H9 (cell line): ENCODE data around the gene BCAS1. TPM values are rescaled to one million over a fixed set of nuclear protein-coding genes. Genes with fewer than 3 reads are reported as not detected.

Source experiments
- DNase-seq: peaks from one replicate; pipeline ENCODE4 v3.0.0-alpha.2; 2017
- H2AFZ ChIP-seq: one replicate; pipeline ENCODE4 v1.6.1; 2013; ENCODE audit warnings: mild to moderate bottlenecking, low read length, control low read depth, moderate library complexity
- H2AK5ac ChIP-seq: 2 replicates; pipeline ENCODE4 v1.6.1; 2013; ENCODE audit warnings: low read length, control low read depth, mixed read lengths; ENCODE audit not compliant: insufficient read length
- H2BK120ac ChIP-seq: one replicate; pipeline ENCODE4 v1.6.1; 2013; ENCODE audit warnings: low read depth, mild to moderate bottlenecking, low read length, control low read depth, inconsistent platforms; ENCODE audit not compliant: poor library complexity, severe bottlenecking
- H2BK12ac ChIP-seq: 2 replicates; pipeline ENCODE4 v1.6.1; 2013; ENCODE audit warnings: low read length, control low read depth, mixed read lengths, low read depth; ENCODE audit not compliant: insufficient read length
- H2BK15ac ChIP-seq: 2 replicates; pipeline ENCODE4 v1.6.1; 2013; ENCODE audit warnings: low read depth, low read length, control low read depth
- H2BK20ac ChIP-seq: one replicate; pipeline ENCODE4 v1.6.1; 2013; ENCODE audit warnings: low read depth, mild to moderate bottlenecking, low read length, control low read depth, inconsistent platforms; ENCODE audit not compliant: poor library complexity, severe bottlenecking
- H2BK5ac ChIP-seq: 2 replicates; pipeline ENCODE4 v1.6.1; 2013; ENCODE audit warnings: low read length, control low read depth, mixed read lengths; ENCODE audit not compliant: insufficient read length
- H3K14ac ChIP-seq: 2 replicates; pipeline ENCODE4 v1.6.1; 2013; ENCODE audit warnings: low read length, control low read depth; ENCODE audit not compliant: insufficient read depth
- H3K18ac ChIP-seq: 2 replicates; pipeline ENCODE4 v1.6.1; 2013; ENCODE audit warnings: low read depth, mild to moderate bottlenecking, mixed read lengths, low read length, control low read depth; ENCODE audit not compliant: insufficient read length
- H3K23ac ChIP-seq: 2 replicates; pipeline ENCODE4 v1.6.1; 2013; ENCODE audit warnings: low read length, control low read depth, mixed read lengths, low read depth; ENCODE audit not compliant: insufficient read length
- H3K23me2 ChIP-seq: 2 replicates; pipeline ENCODE4 v1.6.1; 2013; ENCODE audit warnings: low read depth, mild to moderate bottlenecking, mixed read lengths, low read length, control low read depth; ENCODE audit not compliant: insufficient read length, poor library complexity, severe bottlenecking
- H3K27ac ChIP-seq: 2 replicates; pipeline ENCODE4 v1.5.1; 2013; ENCODE audit warnings: low read length, control low read depth, mixed read lengths, low read depth; ENCODE audit not compliant: insufficient read length
- H3K27me3 ChIP-seq: 2 replicates; pipeline ENCODE4 v1.6.1; 2013; ENCODE audit warnings: low read length, control low read depth, inconsistent platforms; ENCODE audit not compliant: insufficient read depth
- H3K4ac ChIP-seq: 2 replicates; pipeline ENCODE4 v1.6.1; 2013; ENCODE audit warnings: low read depth, mild to moderate bottlenecking, control low read depth, inconsistent platforms, low read length, moderate library complexity
- H3K4me1 ChIP-seq: 2 replicates; pipeline ENCODE4 v1.6.1; 2013; ENCODE audit warnings: low read length, control low read depth, inconsistent platforms; ENCODE audit not compliant: insufficient read depth
- H3K4me2 ChIP-seq: 2 replicates; pipeline ENCODE4 v1.6.1; 2013; ENCODE audit warnings: low read length, control low read depth, mixed read lengths; ENCODE audit not compliant: insufficient read length, insufficient read depth
- H3K56ac ChIP-seq: 2 replicates; pipeline ENCODE4 v1.6.1; 2013; ENCODE audit warnings: low read depth, mild to moderate bottlenecking, mixed read lengths, low read length, control low read depth; ENCODE audit not compliant: insufficient read length
- H3K79me1 ChIP-seq: 2 replicates; pipeline ENCODE4 v1.6.1; 2013; ENCODE audit warnings: low read depth, mild to moderate bottlenecking, moderate library complexity, low read length, control low read depth, inconsistent platforms; ENCODE audit not compliant: insufficient read depth, poor library complexity, severe bottlenecking
- H3K79me2 ChIP-seq: 2 replicates; pipeline ENCODE4 v1.6.1; 2013; ENCODE audit warnings: low read length, control low read depth, inconsistent platforms; ENCODE audit not compliant: insufficient read depth
- H3K9ac ChIP-seq: 2 replicates; pipeline ENCODE4 v1.6.1; 2013; ENCODE audit warnings: low read length, control low read depth, mixed read lengths; ENCODE audit not compliant: insufficient read length; ENCODE audit errors: extremely low read depth
- H3K9me3 ChIP-seq: one replicate; pipeline ENCODE4 v1.6.1; 2013; ENCODE audit warnings: low read depth, low read length, inconsistent platforms; ENCODE audit not compliant: control insufficient read depth
- H3T11ph ChIP-seq: one replicate; pipeline ENCODE4 v1.6.1; 2013; ENCODE audit warnings: mild to moderate bottlenecking, low read length, control low read depth, inconsistent platforms
- H4K20me1 ChIP-seq: one replicate; pipeline ENCODE4 v1.6.1; 2013; ENCODE audit not compliant: control insufficient read depth, insufficient read length, insufficient read depth
- H4K5ac ChIP-seq: 2 replicates; pipeline ENCODE4 v1.6.1; 2013; ENCODE audit warnings: low read depth, mild to moderate bottlenecking, mixed read lengths, low read length, control low read depth; ENCODE audit not compliant: insufficient read length
- H4K8ac ChIP-seq: replicated peaks from 2 replicates; pipeline ENCODE4 v1.6.1; 2013; ENCODE audit warnings: low read length, control low read depth, mixed read lengths, low read depth; ENCODE audit not compliant: insufficient read length
- H4K91ac ChIP-seq: 2 replicates; pipeline ENCODE4 v1.6.1; 2013; ENCODE audit warnings: low read depth, mild to moderate bottlenecking, moderate library complexity, mixed read lengths, low read length, control low read depth; ENCODE audit not compliant: insufficient read length
- H3K27ac Mint-ChIP-seq, 3 experiments: 2 replicates in 2 of 3; 3 replicates in 1 of 3; pipeline ENCODE4 v1.8.0; 2020 to 2021; ENCODE audit warnings: mixed read lengths in 3 of 3, mild to moderate bottlenecking in 1 of 3, moderate library complexity in 1 of 3
- H3K27me3 Mint-ChIP-seq: 2 replicates; pipeline ENCODE4 v1.8.0; 2021; ENCODE audit warnings: low read depth, mild to moderate bottlenecking, moderate library complexity, mixed read lengths
- H3K36me3 Mint-ChIP-seq, 3 experiments: 2 replicates in 2 of 3; 3 replicates in 1 of 3; pipeline ENCODE4 v1.8.0; 2020 to 2021; ENCODE audit warnings: low read depth in 3 of 3, mixed read lengths in 3 of 3; ENCODE audit not compliant: insufficient read depth in 1 of 3
- H3K4me1 Mint-ChIP-seq, 2 experiments: 2 replicates each; pipeline ENCODE4 v1.8.0; 2020; ENCODE audit warnings: mixed read lengths in 2 of 2
- H3K4me3 Mint-ChIP-seq, 2 experiments: 2 replicates in 1 of 2; 3 replicates in 1 of 2; pipeline ENCODE4 v1.8.0; 2020 to 2021; ENCODE audit warnings: mild to moderate bottlenecking in 2 of 2, mixed read lengths in 2 of 2, moderate library complexity in 1 of 2
- H3K9me3 Mint-ChIP-seq, 2 experiments: 2 replicates in 1 of 2; 3 replicates in 1 of 2; pipeline ENCODE4 v1.8.0; 2020; ENCODE audit warnings: mild to moderate bottlenecking in 2 of 2, mixed read lengths in 2 of 2, moderate library complexity in 1 of 2
- WGBS: extraction: QIAGEN DNeasy Blood & Tissue Kit; methylation state at CpG from one replicate; pipeline ENCODE4 v1.1.7; 2013; ENCODE audit warnings: missing lambda C conversion rate, low lambda C conversion rate, mixed read lengths; ENCODE audit not compliant: insufficient read length; ENCODE audit errors: extremely low coverage; 5-methylcytosine and 5-hydroxymethylcytosine counted together
- total RNA-seq: library from RNA; stranded (reverse); gene quantifications from 2 replicates; pipeline ENCODE4 v1.2.1, GENCODE V29; 2021
- TF ChIP-seq, protein P1 (sequence below): fragments of 200-600 bp; sonication (generic); conservative IDR thresholded peaks from 3 replicates; pipeline ENCODE4 v1.8.0; 2021; ENCODE audit warnings: antibody characterized with exemption, mild to moderate bottlenecking

Gene BCAS1
- total RNA-seq, 1 experiment from 2014 or later: 0.15 TPM

- no peak overlapping the region for H3K27ac ChIP-seq
- peak overlapping the region; percentile 50 for H3K4me2 ChIP-seq
- no peak overlapping the region for H2BK5ac ChIP-seq
- no peak overlapping the region for H2BK15ac ChIP-seq
- H2BK12ac ChIP-seq: no peak overlapping the region
- H4K8ac ChIP-seq: no peak overlapping the region
- Mint-ChIP-seq H3K36me3 (no peaks in the 10 kb centered on the region; a peak in 1 of 7 replicates), H3K27me3 (no peaks in the 10 kb centered on the region), H3K4me3 (peak overlapping the region; percentile 51 to 70), H3K27ac (peak overlapping the region in 2 of 3 experiments; percentile 81 to 92; a peak in 3 of 7 replicates), H3K4me1 (peaks cover 64 to 73% of the 10 kb centered on the region in 2 experiments), H3K9me3 (no peaks in the 10 kb centered on the region; a peak in 2 of 5 replicates)
- TF ChIP-seq, protein P1, sequence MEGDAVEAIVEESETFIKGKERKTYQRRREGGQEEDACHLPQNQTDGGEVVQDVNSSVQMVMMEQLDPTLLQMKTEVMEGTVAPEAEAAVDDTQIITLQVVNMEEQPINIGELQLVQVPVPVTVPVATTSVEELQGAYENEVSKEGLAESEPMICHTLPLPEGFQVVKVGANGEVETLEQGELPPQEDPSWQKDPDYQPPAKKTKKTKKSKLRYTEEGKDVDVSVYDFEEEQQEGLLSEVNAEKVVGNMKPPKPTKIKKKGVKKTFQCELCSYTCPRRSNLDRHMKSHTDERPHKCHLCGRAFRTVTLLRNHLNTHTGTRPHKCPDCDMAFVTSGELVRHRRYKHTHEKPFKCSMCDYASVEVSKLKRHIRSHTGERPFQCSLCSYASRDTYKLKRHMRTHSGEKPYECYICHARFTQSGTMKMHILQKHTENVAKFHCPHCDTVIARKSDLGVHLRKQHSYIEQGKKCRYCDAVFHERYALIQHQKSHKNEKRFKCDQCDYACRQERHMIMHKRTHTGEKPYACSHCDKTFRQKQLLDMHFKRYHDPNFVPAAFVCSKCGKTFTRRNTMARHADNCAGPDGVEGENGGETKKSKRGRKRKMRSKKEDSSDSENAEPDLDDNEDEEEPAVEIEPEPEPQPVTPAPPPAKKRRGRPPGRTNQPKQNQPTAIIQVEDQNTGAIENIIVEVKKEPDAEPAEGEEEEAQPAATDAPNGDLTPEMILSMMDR: no peak
- no peaks in the 10 kb centered on the region for H4K20me1 ChIP-seq
- H2BK20ac ChIP-seq: no peak overlapping the region
- H3K4ac ChIP-seq: no peak overlapping the region
- H3K23me2 ChIP-seq: no peaks in the 10 kb centered on the region
- H4K5ac ChIP-seq: no peak overlapping the region
- H4K91ac ChIP-seq: no peak overlapping the region
- no peak overlapping the region; the same call in 1 of the 2 replicates for H3K14ac ChIP-seq
- no peaks in the 10 kb centered on the region for H3K9me3 ChIP-seq
- peak overlapping the region; percentile 49 for H3K9ac ChIP-seq
- no CpG with 5 or more reads among the region's 11 CpGs for WGBS
- H3T11ph ChIP-seq: no peak overlapping the region
- H3K27me3 ChIP-seq: no peaks in the 10 kb centered on the region
- no peak overlapping the region for H3K56ac ChIP-seq
- H2BK120ac ChIP-seq: no peak overlapping the region
- H3K79me2 ChIP-seq: no peaks in the 10 kb centered on the region
- no peak overlapping the region for H3K23ac ChIP-seq
- H2AK5ac ChIP-seq: no peak overlapping the region
- no peak overlapping the region for H3K18ac ChIP-seq
- DNase-seq: peak; percentile 90
- H3K4me1 ChIP-seq: peaks cover 16% of the 10 kb centered on the region; the same call in 1 of the 2 replicates
- H3K79me1 ChIP-seq: no peaks in the 10 kb centered on the region
- H2AFZ ChIP-seq: no peak overlapping the region
These were observed 151.4 kb downstream of the BCAS1 start for GRCh38 chr20:53918949-53919361.
